M059J (cell line): ENCODE results near the gene LRP11. TPM values are rescaled to one million over a fixed set of nuclear protein-coding genes. Genes with fewer than 3 reads are reported as not detected.
A peak's percentile ranks its signal among the peaks of the same experiment; 100 is the strongest.
"Not testable (repeated sequence)": the region's sequence is repeated elsewhere in the genome, so short reads cannot be mapped to it uniquely, and the experiment has no call there.

Experiments used
- DNase-seq: peaks from one replicate; pipeline ENCODE4 v3.0.0-alpha.2; 2012; ENCODE audit warnings: low read depth
- total RNA-seq: library from RNA; depleted of rRNA; stranded (reverse); fragments of >200 nt; shearing (Covaris generic); gene quantifications from 2 replicates; pipeline ENCODE4 v1.2.3, GENCODE V29; 2014

LRP11 gene
- total RNA-seq, 1 experiment from 2014 or later: 92.0 TPM

DNA sequence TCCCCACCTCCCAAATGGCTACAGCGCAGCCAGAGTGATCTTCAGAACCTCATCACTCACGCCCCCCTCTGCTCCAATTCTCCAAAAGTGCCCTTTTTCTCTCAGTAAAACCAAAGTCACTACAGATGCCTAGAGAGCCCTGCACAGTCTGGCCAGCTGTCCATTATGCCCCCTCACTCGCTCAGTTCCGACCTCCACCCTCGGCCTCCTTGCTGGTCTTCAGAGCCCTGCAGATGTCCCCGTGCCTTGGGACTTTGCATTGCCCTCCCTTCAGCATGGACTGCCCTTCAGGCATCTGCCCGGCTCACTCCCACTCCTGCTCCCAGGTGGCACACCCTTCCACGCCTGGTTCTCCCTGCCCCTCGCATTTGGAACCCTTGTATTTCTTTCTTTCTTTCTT, 34.8 kb upstream of the LRP11 start:
- DNase-seq: no peak

DNA sequence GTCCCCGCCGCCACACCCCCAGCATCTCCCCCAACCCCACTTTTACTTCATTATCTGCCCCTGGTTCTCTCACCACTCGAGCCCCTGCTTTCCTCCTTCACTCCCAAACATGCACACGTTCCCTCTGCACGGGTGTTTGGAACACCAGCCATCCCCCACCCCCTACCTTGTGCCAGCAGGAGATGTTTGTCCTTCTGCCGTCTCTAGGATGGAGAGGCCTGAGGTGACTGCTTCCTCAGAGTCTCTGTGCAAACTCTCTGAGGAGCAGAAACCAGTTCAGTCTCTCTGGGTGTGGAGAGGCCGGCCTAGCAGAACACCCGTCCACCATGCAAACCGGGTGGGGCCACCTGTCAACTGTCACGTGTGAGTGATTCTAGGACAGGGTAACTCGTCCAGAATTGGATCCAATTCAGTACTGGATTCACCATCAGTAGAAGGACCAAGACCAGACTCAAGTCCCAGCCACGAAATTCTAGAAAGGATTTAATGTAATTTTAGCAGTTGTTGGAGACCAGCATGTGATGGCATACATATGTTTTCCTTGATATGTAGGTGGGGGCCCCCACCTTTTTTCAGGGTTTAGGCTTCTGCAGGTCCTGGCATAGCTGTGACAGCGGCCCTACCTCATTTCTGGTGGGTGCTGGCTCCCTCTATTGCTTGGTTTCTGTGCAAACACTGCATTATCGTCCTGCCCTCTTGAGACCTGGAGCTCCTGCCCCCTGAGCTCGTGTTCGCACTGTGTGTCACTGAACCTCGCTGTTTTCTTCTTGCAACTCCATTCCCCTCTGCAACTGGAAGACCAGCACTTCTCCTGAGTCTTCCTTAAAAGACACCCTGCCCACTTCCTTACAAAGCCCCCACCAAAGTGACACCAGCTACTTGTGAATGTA, 33.9 kb upstream of the LRP11 start, which contains the start of gene RAET1E:
RAET1E (minus strand) TSS at position 259 of the 890 bp plus-strand sequence. CDS start 7,212 bp downstream, outside the sequence.
- DNase-seq: peak; percentile 33

DNA sequence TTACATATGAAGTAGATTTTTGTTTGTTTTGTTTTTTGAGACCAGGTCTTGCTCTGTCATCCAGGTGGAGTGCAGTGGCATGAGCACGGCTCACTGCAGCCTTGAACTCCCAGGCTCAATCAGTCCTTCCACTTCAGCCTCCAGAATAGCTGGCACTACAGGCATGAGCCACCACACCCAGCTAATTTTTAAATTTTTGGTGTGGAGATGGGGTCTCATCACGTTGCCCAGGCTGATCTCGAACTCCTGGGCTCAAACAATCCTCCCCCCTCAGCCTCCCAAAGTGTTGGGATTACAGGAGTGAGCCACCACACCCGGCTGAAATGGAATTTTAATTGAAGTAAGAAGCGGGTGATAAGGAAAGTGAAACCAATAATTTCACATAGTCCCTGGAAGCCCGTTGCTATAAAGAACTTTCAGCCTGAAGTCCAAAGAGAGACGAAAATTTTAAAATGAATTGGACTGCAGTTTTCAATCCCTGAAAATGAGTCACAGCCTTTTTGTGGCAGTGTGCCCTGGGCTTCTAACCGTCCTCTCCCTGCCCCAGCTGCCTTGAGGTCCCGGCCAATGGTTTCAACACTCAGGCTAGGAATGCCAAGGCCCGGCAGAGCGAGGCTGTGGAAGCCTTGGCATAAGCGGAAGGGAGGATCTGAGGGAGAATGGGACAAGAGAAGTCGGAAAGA, 33.0 kb upstream of the LRP11 start:
- peak; percentile 97 for DNase-seq

- peak; percentile 76 for DNase-seq
Observed at GRCh38 chr6:149896491-149896890, 32.3 kb upstream of the LRP11 start.

DNA sequence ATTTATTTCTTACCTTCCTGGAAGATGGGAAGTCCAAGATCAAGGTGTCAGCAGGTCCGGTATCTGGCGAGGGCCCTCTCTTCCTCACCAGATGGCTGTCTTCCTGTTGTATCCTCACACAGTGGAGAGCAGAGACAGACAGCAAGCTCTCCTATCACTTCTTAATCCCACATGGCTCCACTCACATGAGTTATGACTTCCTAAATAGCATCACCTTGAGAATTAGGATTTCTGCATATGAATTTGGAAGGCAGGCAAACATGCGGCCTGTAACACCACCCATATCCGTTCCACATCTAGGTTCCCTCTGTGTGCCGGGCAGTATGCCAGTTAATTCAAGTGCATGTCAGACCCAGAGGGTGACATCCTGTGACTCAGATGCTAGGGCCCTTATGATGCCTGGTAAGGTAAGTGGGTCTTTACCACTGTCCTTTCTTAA, 31.7 kb upstream of the LRP11 start:
- DNase-seq: peak; percentile 98

GRCh38 chr6:149895048-149895590, 31.0 kb upstream of the LRP11 start:
- DNase-seq: peak; percentile 90

DNA sequence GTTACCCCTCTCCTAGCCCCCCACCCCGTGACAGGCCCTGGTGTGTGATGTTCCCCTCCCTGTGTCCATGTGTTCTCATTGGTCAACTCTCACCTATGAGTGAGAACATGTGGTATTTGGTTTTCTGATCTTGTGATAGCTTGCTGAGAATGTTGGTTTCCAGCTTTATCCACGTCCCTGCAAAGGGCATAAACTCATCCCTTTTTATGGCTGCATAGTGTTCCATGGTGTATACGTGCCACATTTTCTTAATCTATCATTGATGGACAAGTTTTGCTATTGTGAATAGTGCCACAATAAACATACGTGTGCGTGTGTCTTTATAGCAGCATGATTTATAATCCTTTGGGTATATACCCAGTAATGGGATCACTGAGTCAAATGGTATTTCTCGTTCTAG, 27.7 kb upstream of the LRP11 start:
- DNase-seq: not testable (repeated sequence)

DNA sequence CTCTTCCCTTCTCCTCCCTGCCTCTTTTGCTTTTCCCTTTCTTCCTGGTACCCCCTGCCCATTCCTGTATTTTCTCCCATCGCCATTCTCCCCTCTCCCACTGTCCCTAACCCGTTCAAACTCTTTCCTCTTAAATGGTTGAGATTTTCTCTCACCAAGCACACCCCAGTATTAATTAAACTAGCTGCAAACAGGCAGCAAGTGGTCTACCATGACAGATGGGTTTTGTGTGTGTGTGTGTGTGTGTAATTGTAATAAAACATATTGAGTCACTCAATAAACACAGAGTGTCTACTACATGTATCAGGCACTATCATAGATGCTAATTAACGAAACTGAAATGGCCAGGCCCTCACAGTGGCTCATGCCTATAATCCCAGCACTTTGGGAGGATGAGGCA, 27.1 kb upstream of the LRP11 start:
- DNase-seq: no peak

GRCh38 chr6:149890629-149891045, 26.5 kb upstream of the LRP11 start:
- DNase-seq: no peak

DNA sequence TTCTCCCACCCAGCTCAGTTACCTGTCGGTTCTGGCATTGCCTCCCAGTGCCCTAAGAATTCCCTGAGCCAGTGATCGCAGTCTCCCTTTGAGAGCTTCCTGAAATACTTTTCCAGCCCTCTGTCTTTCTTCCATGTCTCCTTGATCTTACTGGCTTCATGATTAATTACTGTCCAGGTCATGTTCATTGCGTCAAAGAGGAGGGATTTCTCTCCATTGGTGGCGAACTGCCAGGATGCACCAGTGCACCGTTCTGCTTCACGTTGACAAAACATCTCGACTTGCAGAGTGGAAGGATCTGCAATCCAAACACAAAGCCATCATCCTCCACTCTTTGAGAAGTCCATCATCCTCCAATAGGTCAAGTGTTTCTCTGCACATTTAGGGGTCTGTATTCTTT, 25.2 kb upstream of the LRP11 start:
- no peak for DNase-seq

- peak; percentile 43 for DNase-seq
Observed at GRCh38 chr6:149888659-149889058, 24.5 kb upstream of the LRP11 start.

GRCh38 chr6:149888093-149888492, 23.9 kb upstream of the LRP11 start:
- no peak for DNase-seq

DNA sequence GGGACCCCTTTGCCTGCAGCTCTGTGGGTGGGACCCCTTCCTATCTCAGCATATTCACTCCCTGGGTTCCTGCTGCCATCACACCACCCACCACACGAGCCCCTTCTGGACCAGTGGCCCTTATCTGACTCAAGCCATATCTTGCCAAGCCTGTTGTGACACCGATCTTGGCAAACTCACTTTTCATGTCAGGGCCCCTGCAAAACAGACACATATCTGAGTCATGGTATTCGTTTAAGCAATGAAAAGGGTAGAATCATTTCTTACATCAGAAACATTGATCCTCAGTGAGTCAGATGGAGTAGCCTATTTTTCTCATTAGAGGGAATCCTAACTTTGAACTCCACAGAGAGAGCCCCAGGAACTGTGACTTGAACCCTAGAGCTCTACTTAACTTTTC, 23.2 kb upstream of the LRP11 start:
- DNase-seq: peak; percentile 36

- DNase-seq: no peak
Observed at GRCh38 chr6:149885888-149886287, 21.7 kb upstream of the LRP11 start.

GRCh38 chr6:149884617-149885016, 20.5 kb upstream of the LRP11 start:
- no peak for DNase-seq

GRCh38 chr6:149884215-149884614, 20.1 kb upstream of the LRP11 start:
- DNase-seq: no peak

GRCh38 chr6:149881860-149882259, 17.7 kb upstream of the LRP11 start:
- no peak for DNase-seq

GRCh38 chr6:149881066-149881766, 17.1 kb upstream of the LRP11 start:
- DNase-seq: no peak

DNA sequence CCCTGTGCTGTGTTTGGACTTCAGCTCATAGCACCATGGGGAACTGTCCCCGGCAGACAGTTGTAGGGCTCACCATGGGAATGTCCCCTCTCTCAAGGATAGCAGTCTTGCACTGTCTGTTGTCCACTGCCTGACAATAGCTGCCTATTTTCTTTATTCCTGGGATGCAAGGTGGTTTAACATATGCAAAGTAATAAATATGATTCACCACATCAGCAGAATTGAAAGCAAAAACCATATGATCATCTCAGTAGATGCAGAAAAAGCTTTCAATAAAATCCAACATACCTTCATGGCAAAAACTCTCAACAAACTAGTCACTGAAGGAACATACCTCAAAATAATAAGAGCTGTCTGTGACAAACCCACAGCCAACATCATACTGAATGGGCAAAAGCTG, 13.5 kb upstream of the LRP11 start:
- DNase-seq: no peak

- no peak for DNase-seq
Observed at GRCh38 chr6:149876241-149876933, 12.2 kb upstream of the LRP11 start.

- DNase-seq: no peak
Observed at GRCh38 chr6:149872233-149872632, 8.1 kb upstream of the LRP11 start.
